Right renal pelvis (tissue), 4 donors: ENCODE data around the gene SMARCD3. TPM values are rescaled to one million over a fixed set of nuclear protein-coding genes. Genes with fewer than 3 reads are reported as not detected.

Experiments
- DNase-seq, 4 donors: peaks; one replicate each; pipeline ENCODE4 v3.0.0-alpha.2; 2013; ENCODE audit warnings: low read depth in 4 of 4, low spot score in 3 of 4, missing footprints in 1 of 4
- polyA plus RNA-seq, 4 donors: library from polyadenylated mRNA; unstranded; fragments of 120-200 nt; gene quantifications; one replicate each; pipeline ENCODE4 v1.2.1, GENCODE V29; 2013; ENCODE audit not compliant: insufficient read length in 4 of 4

The SMARCD3 gene
- 10 to 100 TPM; 61.3 to 71.7 (median 66.9) TPM for polyA plus RNA-seq

- peak in 1 of 4 donors; percentile 41 for DNase-seq
These were observed at the start of gene SMARCD3 for GRCh38 chr7:151248346-151249033. TSS of gene SMARCD3 (minus strand) at chr7:151248694. CDS start at chr7:151248562, 132 bp downstream.

- no peak for DNase-seq
These were observed 47.9 kb upstream of the SMARCD3 start for GRCh38 chr7:151296202-151296992.

GRCh38 chr7:151292850-151293249 is 44.4 kb upstream of the SMARCD3 start:
- DNase-seq = no peak

GRCh38 chr7:151291206-151291605 is 42.7 kb upstream of the SMARCD3 start:
- no peak for DNase-seq

GRCh38 chr7:151290355-151290760 is 41.9 kb upstream of the SMARCD3 start:
- no peak for DNase-seq

GRCh38 chr7:151289891-151290290 is 41.4 kb upstream of the SMARCD3 start:
- no peak for DNase-seq

- no peak for DNase-seq
These were observed 37.7 kb upstream of the SMARCD3 start for GRCh38 chr7:151286148-151286547.

GRCh38 chr7:151283302-151283701 is 34.8 kb upstream of the SMARCD3 start:
- DNase-seq = no peak

- DNase-seq = no peak
These were observed 33.6 kb upstream of the SMARCD3 start for GRCh38 chr7:151282111-151282510.

- DNase-seq = no peak
These were observed 33.2 kb upstream of the SMARCD3 start for GRCh38 chr7:151281686-151282085.

GRCh38 chr7:151280388-151281019 is 32.0 kb upstream of the SMARCD3 start:
- no peak for DNase-seq

GRCh38 chr7:151279868-151280267 is 31.4 kb upstream of the SMARCD3 start:
- DNase-seq = no peak

- no peak for DNase-seq
These were observed 30.5 kb upstream of the SMARCD3 start for GRCh38 chr7:151278949-151279348.

GRCh38 chr7:151277631-151278030 is 29.1 kb upstream of the SMARCD3 start:
- DNase-seq = no peak

- peak in 3 of 4 donors; percentile 30 to 51 (median 39) for DNase-seq
These were observed 28.4 kb upstream of the SMARCD3 start for GRCh38 chr7:151276666-151277590.

GRCh38 chr7:151275813-151276577 is 27.5 kb upstream of the SMARCD3 start:
- DNase-seq = no peak

- DNase-seq = no peak
These were observed 26.7 kb upstream of the SMARCD3 start for GRCh38 chr7:151274936-151275812.

GRCh38 chr7:151274396-151274795 is 25.9 kb upstream of the SMARCD3 start:
- DNase-seq = no peak
